Measurements from ENCODE around the gene IL22.

IL22 gene

DNA sequence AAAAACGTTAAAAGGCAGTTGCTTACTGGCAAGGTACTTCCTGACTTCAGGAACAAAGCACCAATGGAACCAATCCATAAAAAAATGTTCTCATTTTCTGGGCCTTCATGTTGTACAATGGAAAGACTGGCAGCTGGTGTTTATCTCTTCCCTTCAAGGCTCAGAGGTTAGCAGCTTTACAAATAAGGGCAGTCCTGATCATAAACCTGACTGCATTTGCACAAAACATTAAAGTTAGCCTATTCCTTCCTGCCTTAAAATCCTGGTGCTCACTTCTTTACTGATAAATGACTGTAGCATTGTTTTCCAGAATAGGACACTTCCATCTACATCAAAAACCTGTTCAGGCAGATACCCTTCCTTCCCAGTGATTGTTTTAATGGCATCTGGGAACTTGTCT lies 47.0 kb downstream of the IL22 start:
- no peak overlapping the region for H3K4me3 ChIP-seq (ENCODE audit: low read length)
- TF ChIP-seq CTCF (conservative IDR thresholded peaks at IDR 0.05; ENCODE audit: low read depth, low read length): no peak
- DNase-seq (ENCODE audit: low read depth): no peak

DNA sequence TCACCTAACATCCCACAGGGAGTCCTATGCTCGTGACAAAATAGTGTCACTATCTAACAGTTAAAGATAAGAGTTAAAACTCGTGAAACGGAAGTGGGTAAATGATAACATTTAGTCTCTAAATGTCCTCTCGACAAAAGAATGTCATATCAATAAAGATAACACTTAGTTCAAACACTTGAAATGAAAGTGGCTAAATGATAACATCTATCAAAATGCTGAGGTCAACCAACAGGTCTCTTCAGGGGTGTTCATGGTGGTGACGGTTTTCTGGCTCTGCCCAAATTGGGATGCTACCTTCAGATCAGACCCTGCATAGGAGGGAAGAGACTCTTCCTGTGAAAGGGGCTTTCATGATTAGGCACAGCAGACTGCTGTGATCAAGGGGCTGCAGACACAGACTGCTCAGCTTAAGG lies 49.9 kb downstream of the IL22 start:
- no peak for TF ChIP-seq CTCF (conservative IDR thresholded peaks at IDR 0.05; ENCODE audit: low read depth, low read length)
- no peak for DNase-seq (ENCODE audit: low read depth)
- H3K4me3 ChIP-seq (ENCODE audit: low read length): no peak overlapping the region

DNA sequence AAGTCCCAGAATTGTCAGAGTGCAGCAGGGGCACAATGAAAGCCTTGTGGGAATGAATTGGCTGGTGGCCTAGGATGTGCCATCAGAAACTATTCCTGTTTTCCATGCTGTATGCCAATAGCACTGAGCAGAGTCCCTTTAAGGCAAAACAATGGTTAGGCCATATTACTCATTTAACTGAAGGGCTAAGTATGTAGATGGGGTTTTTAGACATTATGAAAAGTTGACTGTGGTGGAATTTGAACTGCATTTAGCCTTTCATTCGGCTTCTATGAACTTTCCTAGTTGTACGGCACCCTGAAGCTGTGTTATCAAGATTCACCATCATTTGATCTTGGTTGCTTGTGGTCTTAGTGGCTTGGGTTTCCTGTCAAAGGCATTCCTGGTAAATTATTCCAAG lies 52.5 kb downstream of the IL22 start:
- H3K4me3 ChIP-seq (ENCODE audit: low read length): no peak overlapping the region
- peak; percentile 9 for DNase-seq (ENCODE audit: low read depth)
- TF ChIP-seq CTCF (conservative IDR thresholded peaks at IDR 0.05; ENCODE audit: low read depth, low read length): no peak

- no peak for DNase-seq (ENCODE audit: low read depth)
- no peak overlapping the region for H3K4me3 ChIP-seq (ENCODE audit: low read length)
- no peak for TF ChIP-seq CTCF (conservative IDR thresholded peaks at IDR 0.05; ENCODE audit: low read depth, low read length)
Measured at GRCh38 chr12:68199127-68199526, 54.3 kb downstream of the IL22 start.

GRCh38 chr12:68198507-68199086 lies 54.8 kb downstream of the IL22 start:
- no peak overlapping the region for H3K4me3 ChIP-seq (ENCODE audit: low read length)
- no peak for DNase-seq (ENCODE audit: low read depth)
- no peak for TF ChIP-seq CTCF (conservative IDR thresholded peaks at IDR 0.05; ENCODE audit: low read depth, low read length)
